GM23248 (cell line): ENCODE data around the gene GTF3A. TPM values are rescaled to one million over a fixed set of nuclear protein-coding genes. Genes with fewer than 3 reads are reported as not detected.
"Not testable (repeated sequence)": the region's sequence is repeated elsewhere in the genome, so short reads cannot be mapped to it uniquely, and the experiment has no call there.

Source experiments
- DNase-seq: peaks from one replicate; pipeline ENCODE4 v3.0.0-alpha.2; 2015
- H2AFZ ChIP-seq: fragments of 200-600 bp; sonication (generic); 2 replicates; pipeline ENCODE4 v1.6.1; 2016; ENCODE audit warnings: antibody characterized with exemption
- H3F3A ChIP-seq: fragments of 200-600 bp; sonication (generic); 2 replicates; pipeline ENCODE4 v1.6.1; 2016; ENCODE audit warnings: mild to moderate bottlenecking, antibody characterized with exemption, mixed run types; ENCODE audit not compliant: insufficient read depth
- H3K27ac ChIP-seq: fragments of 200-600 bp; sonication (generic); 2 replicates; pipeline ENCODE4 v1.5.1; 2016; ENCODE audit warnings: mild to moderate bottlenecking
- H3K27me3 ChIP-seq: fragments of 200-600 bp; sonication (generic); replicated peaks from 2 replicates; pipeline ENCODE4 v1.6.1; 2016; ENCODE audit warnings: mild to moderate bottlenecking; ENCODE audit not compliant: insufficient read depth
- H3K36me3 ChIP-seq: fragments of 200-600 bp; sonication (generic); 2 replicates; pipeline ENCODE4 v1.6.1; 2016; ENCODE audit warnings: low read depth, mild to moderate bottlenecking
- H3K4me1 ChIP-seq: fragments of 200-600 bp; sonication (generic); 2 replicates; pipeline ENCODE4 v1.6.1; 2016; ENCODE audit warnings: mild to moderate bottlenecking; ENCODE audit not compliant: insufficient read depth
- H3K4me2 ChIP-seq: fragments of 200-600 bp; sonication (generic); one replicate; pipeline ENCODE4 v1.6.1; 2016; ENCODE audit warnings: mild to moderate bottlenecking; ENCODE audit not compliant: unreplicated experiment
- H3K4me3 ChIP-seq: fragments of 200-600 bp; sonication (generic); 2 replicates; pipeline ENCODE4 v1.5.1; 2016; ENCODE audit warnings: mild to moderate bottlenecking
- H3K79me2 ChIP-seq: fragments of 200-600 bp; sonication (generic); 2 replicates; pipeline ENCODE4 v1.6.1; 2016; ENCODE audit warnings: mild to moderate bottlenecking; ENCODE audit not compliant: insufficient read depth
- H3K9ac ChIP-seq: fragments of 200-600 bp; sonication (generic); 2 replicates; pipeline ENCODE4 v1.6.1; 2016; ENCODE audit warnings: mild to moderate bottlenecking
- H3K9me2 ChIP-seq: fragments of 200-600 bp; sonication (generic); 2 replicates; pipeline ENCODE4 v1.6.1; 2016; ENCODE audit warnings: mixed run types, mild to moderate bottlenecking, moderate library complexity; ENCODE audit not compliant: insufficient read depth
- H3K9me3 ChIP-seq: fragments of 200-600 bp; sonication (generic); one replicate; pipeline ENCODE4 v1.6.1; 2017; ENCODE audit warnings: low read depth
- H4K20me1 ChIP-seq: fragments of 200-600 bp; sonication (generic); 2 replicates; pipeline ENCODE4 v1.6.0; 2016; ENCODE audit not compliant: insufficient read depth
- EZH2 ChIP-seq: fragments of 200-600 bp; sonication (generic); IDR thresholded peaks from 2 replicates; pipeline ENCODE4 v1.6.1; 2018; ENCODE audit warnings: antibody characterized with exemption, mild to moderate bottlenecking; ENCODE audit not compliant: insufficient read depth, poor library complexity, severe bottlenecking
- EZH2phosphoT487 ChIP-seq: fragments of 200-600 bp; sonication (generic); IDR thresholded peaks from 2 replicates; pipeline ENCODE4 v1.6.1; 2018; ENCODE audit warnings: antibody characterized with exemption, moderate library complexity, mild to moderate bottlenecking, low read depth; ENCODE audit not compliant: insufficient read depth
- WGBS, 2 experiments: methylation state at CpG; one replicate each; pipeline ENCODE4 v1.1.6; 2015 to 2017; ENCODE audit warnings: low lambda C conversion rate in 2 of 2, low coverage in 1 of 2; ENCODE audit errors: missing lambda C conversion rate in 2 of 2; 5-methylcytosine and 5-hydroxymethylcytosine counted together
- in situ Hi-C: fragments of 300-500 bp; cut with MboI; formaldehyde crosslinking; loops from 2 replicates; pipeline ENCODE4 v1.15.0; 2020
- polyA plus RNA-seq: library from polyadenylated mRNA; unstranded; fragments of >200 nt; fragmentation: Nextera tagmentation; extraction: Ambion mirVana; gene quantifications from 2 replicates; pipeline ENCODE4 v1.2.1, GENCODE V29; 2016
- total RNA-seq: library from RNA; depleted of rRNA; stranded (reverse); fragments of >200 nt; shearing (Covaris generic); gene quantifications from 2 replicates; pipeline ENCODE4 v1.2.3, GENCODE V29; 2014

GTF3A gene
- total and polyA plus RNA-seq, 2 experiments from 2014 or later = 86.2 to 163 TPM

- H3K4me3 ChIP-seq = no peak overlapping the region
- 69 to 74% methylated on average over 7 of the region's 7 CpGs for WGBS, 2 experiments
- H3K36me3 ChIP-seq = no peaks in the 10 kb centered on the region
- no peaks in the 10 kb centered on the region for H4K20me1 ChIP-seq
- no peak overlapping the region for H3K9ac ChIP-seq
- no peaks in the 10 kb centered on the region for H3K79me2 ChIP-seq
- in situ Hi-C loops = no loop called here
- DNase-seq = no peak
- no peak overlapping the region for H3K27ac ChIP-seq
- H3K4me2 ChIP-seq = no peak overlapping the region
- TF ChIP-seq EZH2phosphoT487 (no peak), EZH2 (no peak)
- H3K4me1 ChIP-seq = 0 out of 2 replicates have a peak, but pooled peaks cover 4% of the 10 kb centered on the region
- no peaks in the 10 kb centered on the region for H3K9me3 ChIP-seq
- H3K9me2 ChIP-seq = no peaks in the 10 kb centered on the region
- peaks cover 28% of the 10 kb centered on the region for H3K27me3 ChIP-seq
- no peak overlapping the region for H2AFZ ChIP-seq
- H3F3A ChIP-seq = no peaks in the 10 kb centered on the region
Observed at GRCh38 chr13:27396252-27396846, 28.1 kb upstream of the GTF3A start.

- H3F3A ChIP-seq = peaks cover 10% of the 10 kb centered on the region; the same call in 1 of the 2 replicates
- no peaks in the 10 kb centered on the region for H3K9me2 ChIP-seq
- peaks cover 16% of the 10 kb centered on the region; the same call in 1 of the 2 replicates for H3K27me3 ChIP-seq
- H3K27ac ChIP-seq = no peak overlapping the region
- no peaks in the 10 kb centered on the region for H3K79me2 ChIP-seq
- H3K4me1 ChIP-seq = peaks cover 11% of the 10 kb centered on the region
- no peak overlapping the region for H2AFZ ChIP-seq
- 52 to 53% methylated on average over 4 of the region's 4 CpGs for WGBS, 2 experiments
- no peaks in the 10 kb centered on the region for H3K36me3 ChIP-seq
- no peak for DNase-seq
- H4K20me1 ChIP-seq = no peaks in the 10 kb centered on the region
- H3K9ac ChIP-seq = no peak overlapping the region
- TF ChIP-seq EZH2 (no peak), EZH2phosphoT487 (no peak)
- in situ Hi-C loops = no loop called here
- H3K4me3 ChIP-seq = no peak overlapping the region
- H3K4me2 ChIP-seq = no peak overlapping the region
- no peaks in the 10 kb centered on the region for H3K9me3 ChIP-seq
Observed at GRCh38 chr13:27398360-27398759, 26.1 kb upstream of the GTF3A start.

GRCh38 chr13:27400405-27400804, 24.0 kb upstream of the GTF3A start:
- H3K9ac ChIP-seq, H3K27ac ChIP-seq, H3K36me3 ChIP-seq, H3K4me2 ChIP-seq, in situ Hi-C loops, H3K79me2 ChIP-seq, H4K20me1 ChIP-seq, H3K9me3 ChIP-seq, H3K9me2 ChIP-seq, DNase-seq, H2AFZ ChIP-seq, H3K4me3 ChIP-seq: not testable (repeated sequence)
- peaks cover 16% of the 10 kb centered on the region for H3K4me1 ChIP-seq
- H3F3A ChIP-seq = peaks cover 18% of the 10 kb centered on the region; the same call in 1 of the 2 replicates
- WGBS, 2 experiments = 64 to 69% methylated on average over 6 of the region's 6 CpGs
- peaks cover 11% of the 10 kb centered on the region; the same call in 1 of the 2 replicates for H3K27me3 ChIP-seq

- peak; percentile 12 for DNase-seq
- H3F3A ChIP-seq = peaks cover 18% of the 10 kb centered on the region; the same call in 1 of the 2 replicates
- no peak overlapping the region for H3K4me2 ChIP-seq
- no peak overlapping the region for H3K27ac ChIP-seq
- H3K79me2 ChIP-seq = no peaks in the 10 kb centered on the region
- no peaks in the 10 kb centered on the region for H4K20me1 ChIP-seq
- H3K9me3 ChIP-seq = no peaks in the 10 kb centered on the region
- in situ Hi-C loops = no loop called here
- H3K9me2 ChIP-seq = no peaks in the 10 kb centered on the region
- H3K9ac ChIP-seq = no peak overlapping the region
- H3K4me1 ChIP-seq = peaks cover 16% of the 10 kb centered on the region
- WGBS, 2 experiments = 32 to 33% methylated on average over 3 of the region's 3 CpGs
- peak overlapping the region; percentile 51; the same call in 1 of the 2 replicates for H2AFZ ChIP-seq
- peaks cover 4% of the 10 kb centered on the region; the same call in 1 of the 2 replicates for H3K27me3 ChIP-seq
- no peaks in the 10 kb centered on the region for H3K36me3 ChIP-seq
- TF ChIP-seq EZH2phosphoT487 (no peak), EZH2 (no peak)
- H3K4me3 ChIP-seq = no peak overlapping the region
Observed at GRCh38 chr13:27401210-27401609, 23.2 kb upstream of the GTF3A start.
